NCI-H2227 (cell line): ENCODE measurements around the gene BRCA1.
"Not testable (repeated sequence)": the region's sequence is repeated elsewhere in the genome, so short reads cannot be mapped to it uniquely, and the experiment has no call there.

Source experiments
- DNase-seq: peaks from one replicate; lab custom pipeline; 2025; ENCODE audit not compliant: unreplicated experiment; lab: John Stamatoyannopoulos, UW

The BRCA1 gene

DNA sequence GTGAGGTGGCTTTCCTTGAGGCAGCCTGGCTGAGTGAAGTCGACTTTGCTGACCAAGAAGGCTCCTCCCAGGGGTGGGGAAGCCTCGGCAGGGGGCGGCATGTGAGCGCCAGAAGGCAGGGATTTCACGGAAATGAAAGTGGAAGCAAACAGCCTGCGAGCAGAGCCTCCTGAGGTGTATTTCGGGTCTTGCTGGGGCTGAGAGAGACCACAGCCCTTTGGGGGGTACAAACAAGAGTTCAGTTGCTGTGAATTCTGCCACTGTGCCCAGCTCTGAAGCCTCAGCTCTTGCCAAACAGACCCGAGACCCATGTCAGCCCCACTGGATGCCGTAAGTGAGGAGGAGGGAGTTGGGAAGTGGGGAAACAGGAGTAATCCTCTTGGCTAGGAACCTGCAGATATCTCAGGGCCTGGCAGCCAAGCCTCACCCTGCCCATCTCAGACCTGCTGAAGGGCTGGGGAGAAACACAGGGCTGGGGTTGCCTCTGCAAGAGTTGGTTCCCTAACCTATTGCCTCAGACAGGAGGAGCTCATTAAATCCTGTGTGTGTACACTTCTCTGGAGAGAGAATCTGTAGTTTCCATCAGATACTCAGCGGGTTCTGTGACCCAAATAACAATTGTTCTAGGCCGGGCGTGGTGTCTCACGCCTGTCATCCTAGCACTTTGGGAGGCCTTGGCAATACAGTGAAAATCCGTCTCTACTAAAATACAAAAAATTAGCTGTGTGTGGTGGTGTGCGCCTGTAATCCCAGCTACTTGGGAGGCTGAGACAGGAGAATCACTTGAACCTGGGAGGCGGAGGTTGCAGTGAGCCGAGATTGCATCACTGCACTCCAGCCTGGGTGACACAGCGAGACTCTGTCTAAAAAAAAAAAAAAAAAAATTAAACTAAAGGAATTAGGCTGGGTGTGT lies 118.3 kb downstream of the BRCA1 start, which contains the start of gene IFI35:
IFI35 (plus strand) TSS at position 146 of the 913 bp plus-strand sequence; CDS start at position 310, 164 bp downstream.
- DNase-seq, result peak; percentile 82

DNA sequence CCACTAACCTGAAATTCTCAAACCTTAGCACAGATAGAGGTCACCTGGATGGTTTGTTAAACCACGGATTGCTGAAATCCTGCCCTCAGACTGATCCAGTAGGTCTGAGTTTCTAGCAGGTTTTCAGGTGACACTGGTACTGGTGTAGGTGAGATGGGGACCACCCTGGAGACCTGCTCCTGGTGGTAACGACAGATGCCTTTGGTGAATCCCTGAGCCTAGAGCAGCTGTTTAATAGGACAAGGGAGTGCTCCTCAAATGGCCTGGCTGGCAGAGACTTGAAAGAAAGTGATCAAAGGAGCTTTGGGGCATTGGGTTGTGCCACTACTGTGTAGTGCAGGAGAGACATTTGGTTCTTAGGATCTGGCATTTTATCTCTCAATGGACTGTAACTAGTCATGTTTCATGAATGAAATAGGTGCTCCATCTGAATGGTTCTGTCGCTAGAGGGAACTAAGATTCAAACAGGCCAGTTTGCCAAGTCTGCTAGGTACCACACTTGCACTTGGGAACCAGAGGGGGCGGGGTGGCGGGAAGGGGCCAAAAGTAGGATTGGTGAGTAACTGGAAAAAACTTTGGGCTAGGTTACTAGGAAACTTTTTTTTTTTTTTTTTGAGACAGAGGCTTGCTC lies 121.5 kb downstream of the BRCA1 start:
- no peak for DNase-seq

DNA sequence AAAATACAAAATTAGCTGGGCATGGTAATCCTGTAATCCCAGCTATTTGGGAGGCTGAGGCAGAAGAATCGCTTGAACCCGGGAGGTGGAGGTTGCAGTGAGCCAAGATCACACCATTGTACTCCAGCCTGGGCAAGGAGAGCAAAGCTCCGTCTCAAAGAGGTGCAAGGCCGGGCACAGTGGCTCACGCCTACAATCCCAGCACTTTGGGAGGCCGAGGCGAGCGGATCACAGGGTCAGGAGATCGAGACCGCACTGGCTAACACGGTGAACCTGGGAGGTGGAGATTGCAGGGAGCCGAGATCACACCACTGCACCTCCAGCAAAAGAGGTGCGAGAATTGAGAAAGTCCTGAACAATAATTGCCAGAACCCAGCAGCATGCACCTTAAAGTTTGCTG lies 124.3 kb downstream of the BRCA1 start:
- not testable (repeated sequence) for DNase-seq

DNA sequence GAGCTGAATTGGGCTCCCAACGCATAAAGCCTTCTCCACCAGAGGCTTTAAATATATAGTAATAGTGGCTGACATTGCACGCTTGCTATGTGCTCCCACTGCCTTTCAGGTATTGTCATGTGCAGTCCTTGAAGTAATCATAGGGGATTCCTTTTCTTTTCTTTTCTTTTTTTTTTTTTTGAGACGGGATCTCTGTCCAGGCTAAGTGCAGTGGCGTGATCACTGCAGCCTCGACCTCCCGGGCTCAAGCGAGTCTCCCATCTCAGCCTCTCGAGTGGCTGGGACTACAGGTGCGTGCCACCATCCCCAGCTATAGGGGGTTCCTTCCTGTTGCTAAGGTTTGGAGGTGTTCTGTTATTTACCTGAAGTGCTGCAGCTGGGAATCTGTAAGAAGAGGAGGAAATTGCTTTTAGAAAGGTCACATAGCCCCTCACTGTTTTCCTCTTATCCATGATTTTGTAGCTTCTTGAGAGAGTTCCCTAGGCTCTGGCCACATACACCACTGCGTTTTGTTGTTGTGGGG lies 126.1 kb downstream of the BRCA1 start:
- no peak for DNase-seq

DNA sequence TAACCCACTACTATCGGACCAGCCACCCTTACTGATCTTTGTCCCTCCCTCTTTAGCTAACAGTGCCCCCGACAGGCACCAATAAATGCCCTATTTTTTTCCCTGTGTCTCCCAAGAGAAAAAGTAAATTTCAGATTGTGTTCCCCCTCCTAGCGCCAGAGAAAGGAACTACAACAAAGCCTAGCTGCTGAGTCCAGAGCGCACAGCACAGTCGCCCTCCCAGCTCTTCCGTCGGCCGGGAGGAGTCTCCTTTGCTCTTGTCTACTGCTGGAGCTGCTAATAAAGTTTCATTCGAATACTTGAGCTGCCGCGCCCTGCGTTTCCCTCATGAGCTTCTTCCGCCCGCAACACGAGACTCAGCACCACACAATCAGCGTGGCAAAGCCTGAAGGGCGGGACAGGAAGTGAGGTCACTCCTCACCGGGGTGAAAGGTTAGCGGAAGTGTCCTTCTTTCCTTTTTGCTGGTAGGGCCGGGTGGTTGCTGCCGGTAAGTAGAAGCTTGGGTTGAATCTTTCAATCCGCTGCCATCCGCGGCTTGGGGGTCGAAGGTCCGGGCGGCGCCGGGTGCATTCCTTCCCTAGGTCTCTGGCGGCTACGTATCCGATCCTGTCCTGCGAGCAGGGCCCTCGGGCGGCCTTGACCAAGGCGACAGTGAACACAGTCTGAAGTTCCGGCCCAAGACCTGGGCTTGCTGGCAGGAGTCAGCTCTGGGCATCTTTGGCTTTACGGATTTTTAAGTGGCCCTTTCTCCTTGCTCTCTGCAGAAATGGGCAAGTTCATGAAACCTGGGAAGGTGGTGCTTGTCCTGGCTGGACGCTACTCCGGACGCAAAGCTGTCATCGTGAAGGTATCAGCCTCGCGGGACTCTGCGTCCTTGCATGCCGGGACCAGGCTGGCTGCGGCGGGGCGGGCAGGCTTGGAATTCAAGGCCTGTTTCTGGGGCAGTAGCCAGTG lies 126.9 kb downstream of the BRCA1 start, which contains the start of gene RPL27:
RPL27 (plus strand) TSS at position 436 of the 955 bp plus-strand sequence; CDS start at position 768, 332 bp downstream.
- peak; percentile 99 for DNase-seq

DNA sequence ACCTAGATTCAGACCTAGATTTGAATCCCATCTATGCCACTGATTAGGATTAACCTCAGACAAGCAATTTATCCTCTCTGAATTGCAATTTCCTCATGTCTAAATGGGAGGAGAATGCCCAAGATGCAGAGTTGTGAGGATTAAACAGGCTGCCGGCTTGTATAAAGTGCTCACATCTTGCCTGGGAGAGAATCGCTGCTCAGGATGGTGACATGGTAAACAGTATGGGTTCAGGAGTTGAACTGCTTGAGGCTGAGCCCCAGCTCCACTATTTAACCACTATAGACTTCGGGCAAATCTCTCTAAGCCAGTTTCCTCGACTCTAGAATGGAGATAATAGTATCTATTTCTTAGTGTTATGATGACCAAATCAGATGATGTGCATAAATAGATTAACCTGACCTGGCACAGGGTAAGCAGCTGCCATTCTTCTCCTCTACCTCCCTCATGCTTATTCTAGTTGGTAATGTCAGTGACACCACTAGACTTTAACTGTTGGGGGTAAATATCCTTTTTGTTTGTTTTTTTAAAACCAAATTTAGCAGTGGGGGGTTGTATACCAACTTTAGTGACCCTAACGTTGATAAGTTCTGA lies 127.7 kb downstream of the BRCA1 start:
- DNase-seq, result no peak
